ENCODE results near the gene IL18BP. TPM values are rescaled to one million over a fixed set of nuclear protein-coding genes. Genes with fewer than 3 reads are reported as not detected.

The IL18BP gene
- total and polyA plus RNA-seq, 2 of the 13 experiments (the other 11 are each of a cell fraction or from before 2014, with no cell fraction given), result 4.1 to 12.8 TPM

GRCh38 chr11:72040491-72041363 lies 42.0 kb downstream of the IL18BP start (continued):
- TF ChIP-seq STAT6 (CRISPR knock-in tag; IDR thresholded peaks at IDR 0.05; ENCODE audit: borderline replicate concordance) (no peak), ZNF761 (CRISPR knock-in tag; conservative IDR thresholded peaks at IDR 0.05) (no peak), FOXO1 (CRISPR knock-in tag; IDR thresholded peaks at IDR 0.05) (peak; percentile 77; the same call in 1 of the 2 replicates), SOX5 (CRISPR knock-in tag; IDR thresholded peaks at IDR 0.05; ENCODE audit: borderline replicate concordance) (peak; percentile 60; the same call in 1 of the 2 replicates), ZNF724P (CRISPR knock-in tag; IDR thresholded peaks at IDR 0.05; ENCODE audit: borderline replicate concordance) (0 out of 2 replicates have a peak, but pooled peaks have one; percentile 23), ZNF343 (CRISPR knock-in tag; IDR thresholded peaks at IDR 0.05) (no peak), IKZF1 (IDR thresholded peaks at IDR 0.05) (no peak), ZC3H13 (CRISPR knock-in tag; IDR thresholded peaks at IDR 0.05) (no peak), MAX (IDR thresholded peaks at IDR 0.05) (peak; percentile 38; the same call in 1 of the 2 replicates), ZNF773 (CRISPR knock-in tag; IDR thresholded peaks at IDR 0.05; ENCODE audit: borderline replicate concordance) (no peak), PCBP1 (IDR thresholded peaks at IDR 0.05; ENCODE audit: borderline replicate concordance, low read depth, low read length) (no peak), HIC2 (CRISPR knock-in tag; IDR thresholded peaks at IDR 0.05; ENCODE audit: low read depth) (no peak), KMT2A (CRISPR knock-in tag; IDR thresholded peaks at IDR 0.05) (peak; percentile 51; the same call in 1 of the 2 replicates), ZNF605 (CRISPR knock-in tag; IDR thresholded peaks at IDR 0.05) (no peak), TFDP1 (CRISPR knock-in tag; IDR thresholded peaks at IDR 0.05; ENCODE audit: borderline replicate concordance) (peak; percentile 49; the same call in 1 of the 2 replicates), ASH2L (IDR thresholded peaks at IDR 0.05; ENCODE audit: insufficient read length, low read depth, low read length) (peak; percentile 50), ZNF720 (CRISPR knock-in tag; IDR thresholded peaks at IDR 0.05) (no peak), ZNF576 (CRISPR knock-in tag; IDR thresholded peaks at IDR 0.05) (no peak)
